Activated naive CD8-positive, alpha-beta T cell treated with anti-CD3 and anti-CD28 coated beads, Interleukin-2, amount 50 U/mL, for 16 hours (primary cell): Measurements from ENCODE around the gene ANKRD18B.
"Not testable (repeated sequence)": the region's sequence is repeated elsewhere in the genome, so short reads cannot be mapped to it uniquely, and the experiment has no call there.

Experiments
- DNase-seq: peaks from one replicate; pipeline ENCODE4 v3.0.0-alpha.2; 2020; ENCODE audit warnings: low read depth, low spot score

ANKRD18B gene

GRCh38 chr9:33533958-33534357, 9.9 kb downstream of the ANKRD18B start:
- DNase-seq = not testable (repeated sequence)

DNA sequence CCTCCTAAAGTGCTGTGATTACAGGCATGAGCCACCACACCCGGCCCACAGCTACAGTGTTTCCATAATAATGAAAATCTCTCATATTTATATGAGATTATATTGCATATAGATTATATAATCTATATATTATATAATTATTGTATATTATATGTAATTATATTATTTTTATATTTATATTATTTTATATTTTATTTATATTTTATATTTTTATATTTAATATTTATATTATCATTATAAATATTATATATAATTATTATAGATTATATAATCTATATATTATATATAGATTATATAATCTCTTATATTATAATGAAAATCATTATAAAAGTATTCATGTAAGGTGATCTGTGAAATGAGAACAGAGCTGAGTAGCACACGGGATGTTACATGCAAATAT, 11.5 kb downstream of the ANKRD18B start:
- no peak for DNase-seq

DNA sequence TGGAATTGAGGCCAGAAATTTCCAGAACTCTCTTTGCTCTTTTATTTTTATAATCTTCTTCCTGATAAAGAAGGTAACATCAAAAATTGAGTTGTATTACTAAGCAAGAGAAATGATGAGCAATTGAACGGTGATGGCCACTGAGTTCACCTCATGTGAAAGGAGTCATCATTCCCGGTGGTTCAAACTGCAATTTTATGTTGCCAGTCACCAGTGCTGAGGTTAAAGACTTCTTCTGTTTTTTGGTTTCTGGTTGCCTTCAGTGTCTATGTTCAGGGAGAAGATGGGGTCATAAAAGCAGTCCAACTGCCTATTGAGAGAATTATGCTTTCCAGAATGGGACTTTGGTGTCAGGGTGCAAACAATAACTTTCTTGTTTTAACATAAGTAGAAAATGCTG, 19.4 kb downstream of the ANKRD18B start:
- DNase-seq = not testable (repeated sequence)

- DNase-seq = not testable (repeated sequence)
Observed at GRCh38 chr9:33545715-33546114, 21.7 kb downstream of the ANKRD18B start.

- not testable (repeated sequence) for DNase-seq
Observed at GRCh38 chr9:33548816-33549215, 24.8 kb downstream of the ANKRD18B start.

DNA sequence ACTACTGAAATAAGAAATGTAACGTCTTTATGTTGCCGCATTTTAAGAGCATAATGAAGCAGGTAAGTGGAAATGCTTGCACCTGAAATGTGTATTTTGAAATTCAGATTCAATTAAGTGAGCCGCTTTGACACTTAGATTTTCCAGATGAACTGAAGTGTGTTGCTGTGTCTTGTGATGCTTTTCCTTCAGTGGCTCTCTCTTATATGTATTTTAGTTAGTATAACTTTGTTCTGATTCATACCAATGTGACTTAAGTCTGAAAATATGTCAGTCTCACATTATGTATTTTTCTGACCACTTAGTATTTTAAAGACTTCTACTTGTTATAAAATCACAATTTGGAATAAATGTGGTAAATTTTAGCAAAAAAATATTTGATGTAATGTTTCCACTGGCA, 25.4 kb downstream of the ANKRD18B start:
- DNase-seq = not testable (repeated sequence)

GRCh38 chr9:33551183-33551582, 27.1 kb downstream of the ANKRD18B start:
- not testable (repeated sequence) for DNase-seq

GRCh38 chr9:33552315-33552725, 28.3 kb downstream of the ANKRD18B start:
- not testable (repeated sequence) for DNase-seq

DNA sequence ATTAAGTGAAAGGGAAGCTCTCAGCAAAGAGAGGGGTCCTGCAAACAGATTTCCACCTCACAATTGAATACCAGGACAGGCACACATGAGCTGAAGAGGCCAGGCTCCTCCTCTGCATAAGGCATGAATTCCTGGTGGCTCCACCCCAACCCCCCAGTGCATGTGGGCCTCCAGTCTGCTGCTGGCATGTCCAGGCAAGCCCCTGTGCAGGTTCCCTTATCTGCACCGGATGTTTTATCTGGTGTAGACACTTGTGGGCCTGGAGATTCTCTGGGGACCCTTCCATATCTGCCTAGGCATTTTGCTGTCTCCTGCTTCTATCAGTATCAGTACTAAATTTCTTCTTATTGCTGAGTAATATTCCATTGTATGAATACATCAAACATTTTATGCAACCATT, 36.2 kb downstream of the ANKRD18B start:
- DNase-seq = not testable (repeated sequence)

DNA sequence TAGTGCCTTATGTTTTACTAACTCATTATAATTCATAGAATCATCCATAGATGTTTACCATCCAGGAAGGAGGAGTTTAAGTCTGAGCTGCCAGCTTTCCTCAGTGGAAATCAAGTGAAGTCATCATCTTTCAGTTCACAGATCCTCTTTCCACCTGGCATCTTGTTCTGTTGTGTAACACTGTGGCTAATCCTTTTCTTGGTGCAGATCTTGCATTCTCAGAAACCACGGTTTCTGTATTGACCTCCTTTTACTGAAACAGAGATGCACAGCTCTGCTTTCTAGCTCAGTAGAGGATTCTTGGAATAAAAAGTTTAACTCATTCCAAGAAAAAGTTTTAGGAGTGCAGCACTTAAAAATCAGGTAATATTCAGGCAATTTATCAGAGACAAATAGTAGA, 38.1 kb downstream of the ANKRD18B start:
- not testable (repeated sequence) for DNase-seq

DNA sequence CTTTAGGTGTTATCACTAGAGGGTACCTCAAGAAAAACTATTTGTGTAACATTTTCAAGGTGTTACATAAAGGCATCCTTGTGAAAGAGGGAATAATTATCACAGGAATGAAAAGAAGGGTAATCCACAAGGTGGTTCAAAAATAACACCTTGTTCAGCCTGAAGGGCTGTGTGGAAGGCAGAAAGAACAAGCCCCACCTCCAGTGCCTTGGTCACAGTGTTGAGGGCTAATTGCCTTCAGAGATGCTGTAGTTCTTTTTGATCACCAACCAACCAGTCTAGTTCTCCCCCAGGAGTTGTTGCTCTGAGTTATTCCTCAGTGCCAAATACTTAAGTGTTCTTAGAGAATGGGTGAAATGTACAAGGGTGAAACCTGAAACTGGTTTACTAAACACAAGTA, 43.7 kb downstream of the ANKRD18B start:
- not testable (repeated sequence) for DNase-seq

- DNase-seq = not testable (repeated sequence)
Observed at GRCh38 chr9:33577786-33578185, 53.7 kb downstream of the ANKRD18B start.

DNA sequence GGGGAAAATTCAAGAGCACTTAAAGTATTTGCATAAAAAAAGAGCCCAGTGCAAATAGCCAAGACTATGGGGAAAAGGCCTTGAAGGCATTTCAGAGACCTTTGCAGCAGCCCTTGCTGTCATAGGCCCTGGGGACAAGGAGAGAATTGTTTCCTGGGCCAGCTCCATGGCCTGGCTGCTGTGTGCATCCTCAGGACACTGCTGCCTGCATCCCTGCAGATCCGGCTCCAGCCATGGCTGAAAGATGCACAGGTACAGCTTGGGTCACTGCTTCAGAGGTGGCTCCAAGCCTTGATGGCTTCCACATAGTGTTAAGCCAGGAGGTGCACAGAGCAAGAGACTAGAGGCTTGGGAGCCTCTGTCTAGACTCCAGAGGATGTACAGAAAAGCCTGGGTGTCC, 55.9 kb downstream of the ANKRD18B start:
- not testable (repeated sequence) for DNase-seq

DNA sequence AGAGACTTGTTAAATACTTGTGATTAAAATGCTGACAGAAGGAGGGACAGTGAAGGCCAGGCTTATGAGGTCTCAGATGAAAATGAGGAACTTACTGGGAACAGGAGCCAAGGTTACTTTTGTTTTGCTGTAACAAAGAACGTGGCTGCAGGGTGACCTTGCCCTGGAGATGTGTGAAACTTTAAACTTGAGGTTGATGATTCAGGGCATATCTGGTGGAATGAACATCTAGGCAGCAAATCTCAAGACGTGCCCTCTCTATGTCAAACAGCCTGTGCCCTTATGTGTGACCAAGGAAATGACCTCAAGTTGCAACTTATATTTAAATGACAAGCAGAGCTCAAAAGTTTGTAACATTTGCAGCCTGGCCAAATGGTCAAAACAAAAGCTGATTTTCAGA, 58.6 kb downstream of the ANKRD18B start:
- DNase-seq = not testable (repeated sequence)

- not testable (repeated sequence) for DNase-seq
Observed at GRCh38 chr9:33586128-33586527, 62.1 kb downstream of the ANKRD18B start.

- not testable (repeated sequence) for DNase-seq
Observed at GRCh38 chr9:33587799-33588198, 63.7 kb downstream of the ANKRD18B start.

GRCh38 chr9:33588876-33589275, 64.8 kb downstream of the ANKRD18B start:
- not testable (repeated sequence) for DNase-seq

GRCh38 chr9:33590857-33591256, 66.8 kb downstream of the ANKRD18B start:
- DNase-seq = not testable (repeated sequence)

DNA sequence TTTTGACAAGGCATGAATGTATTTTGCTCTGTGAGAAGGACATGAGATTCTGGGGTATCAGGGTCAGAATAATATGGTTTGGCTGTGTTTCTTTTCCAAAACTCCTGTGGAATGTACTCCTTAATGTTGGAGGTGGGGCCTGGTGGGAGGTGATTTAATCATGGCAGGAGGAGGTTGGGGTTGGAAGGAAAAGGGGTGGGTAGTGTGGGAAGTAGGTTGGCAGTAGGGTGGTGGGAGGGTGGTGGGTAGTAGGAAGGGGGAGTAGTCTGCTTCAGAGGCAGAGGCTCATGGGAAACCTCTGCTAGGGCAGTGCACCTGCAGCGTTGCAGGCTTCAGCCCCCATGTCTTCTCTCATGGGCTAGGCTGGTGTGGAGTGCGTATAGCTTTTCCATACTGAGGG, 72.9 kb downstream of the ANKRD18B start:
- DNase-seq = not testable (repeated sequence)

DNA sequence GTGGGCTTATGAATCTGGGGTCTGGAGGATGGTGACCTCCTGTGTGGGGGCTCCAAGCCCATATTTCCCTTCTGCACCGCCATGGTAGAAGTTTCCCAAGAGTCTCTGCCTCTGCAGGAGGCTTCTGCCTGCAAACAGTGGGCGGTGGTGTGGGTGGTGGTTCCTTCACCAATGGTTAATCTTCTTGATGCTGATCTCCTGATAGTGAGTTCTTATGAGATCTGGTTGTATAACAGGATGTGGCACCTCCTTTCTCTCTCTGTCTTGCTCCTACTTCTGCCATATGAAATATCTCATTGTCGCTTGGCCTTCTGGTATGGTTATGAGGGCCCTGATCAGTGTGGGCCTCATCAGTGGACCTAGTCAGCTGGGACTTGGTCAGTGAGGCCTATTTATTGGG, 73.3 kb downstream of the ANKRD18B start:
- not testable (repeated sequence) for DNase-seq

GRCh38 chr9:33598796-33599379, 74.8 kb downstream of the ANKRD18B start:
- not testable (repeated sequence) for DNase-seq

DNA sequence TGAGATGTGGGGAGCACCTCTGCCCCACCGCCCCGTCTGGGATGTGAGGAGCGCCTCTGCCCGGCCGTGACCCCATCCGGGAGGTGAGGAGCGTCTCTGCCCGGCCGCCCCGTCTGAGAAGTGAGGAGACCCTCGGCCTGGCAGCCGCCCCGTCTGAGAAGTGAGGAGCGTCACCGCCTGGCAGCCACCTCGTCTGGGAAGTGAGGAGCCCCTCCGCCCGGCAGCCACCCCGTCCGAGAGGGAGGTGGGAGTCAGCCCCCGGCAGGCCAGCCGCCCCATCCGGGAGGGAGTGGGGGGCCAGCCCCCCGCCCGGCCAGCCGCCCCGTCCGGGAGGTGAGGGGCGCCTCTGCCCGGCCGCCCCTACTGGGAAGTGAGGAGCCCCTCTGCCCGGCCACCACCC, 76.9 kb downstream of the ANKRD18B start:
- not testable (repeated sequence) for DNase-seq

DNA sequence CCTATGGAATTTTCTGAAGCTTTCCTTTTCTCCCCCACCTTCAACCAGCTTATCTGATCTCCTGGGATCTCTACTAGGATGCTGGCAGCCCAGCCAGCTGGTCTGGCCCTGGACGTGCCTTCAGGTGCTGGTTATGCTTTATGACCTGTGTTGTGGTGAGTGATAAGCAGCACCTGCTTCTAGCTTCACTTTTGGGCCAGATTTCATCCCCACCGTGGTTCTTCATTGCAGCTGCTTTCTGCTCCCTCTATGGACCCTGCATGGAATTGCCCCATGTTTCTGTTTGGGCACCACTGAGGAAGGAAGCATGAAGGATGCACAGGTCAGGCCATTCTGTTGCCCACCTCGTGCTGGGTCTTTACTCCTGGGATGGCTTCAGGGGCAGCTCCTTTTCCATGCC, 80.2 kb downstream of the ANKRD18B start:
- DNase-seq = not testable (repeated sequence)

GRCh38 chr9:33604936-33605335, 80.9 kb downstream of the ANKRD18B start:
- DNase-seq = not testable (repeated sequence)
